Fibroblast of villous mesenchyme (primary cell): ENCODE results near the gene MRTFB. TPM values are rescaled to one million over a fixed set of nuclear protein-coding genes. Genes with fewer than 3 reads are reported as not detected.

Experiments used
- DNase-seq: peaks from one replicate; pipeline ENCODE4 v3.0.0-alpha.2; 2010; ENCODE audit warnings: low read depth
- H3K4me3 ChIP-seq: 2 replicates; pipeline ENCODE4 v1.5.1; 2011; ENCODE audit warnings: low read depth, mild to moderate bottlenecking, low read length
- CTCF ChIP-seq: IDR thresholded peaks from 2 replicates; pipeline ENCODE4 v1.5.1; 2012; ENCODE audit warnings: low read depth, mild to moderate bottlenecking, low read length; ENCODE audit not compliant: insufficient read depth
- total RNA-seq: library from RNA; depleted of rRNA; stranded (reverse); fragments of >200 nt; gene quantifications from 2 replicates; pipeline ENCODE4 v1.2.3, GENCODE V29; 2012

The MRTFB gene
- total RNA-seq, 1 donor, result 8.2 TPM

GRCh38 chr16:14109782-14110727 lies 38.9 kb downstream of the MRTFB start:
- peak; percentile 47 for DNase-seq
- no peak for TF ChIP-seq CTCF
- no peak overlapping the region for H3K4me3 ChIP-seq

- H3K4me3 ChIP-seq, result no peak overlapping the region
- no peak for DNase-seq
- TF ChIP-seq CTCF, result no peak
Observed at GRCh38 chr16:14110728-14111251, 39.7 kb downstream of the MRTFB start.

- DNase-seq, result no peak
- no peak overlapping the region for H3K4me3 ChIP-seq
- no peak for TF ChIP-seq CTCF
Observed at GRCh38 chr16:14111713-14112538, 40.8 kb downstream of the MRTFB start.

GRCh38 chr16:14112539-14112856 lies 41.4 kb downstream of the MRTFB start:
- no peak for TF ChIP-seq CTCF
- no peak overlapping the region for H3K4me3 ChIP-seq

GRCh38 chr16:14113344-14113743 lies 42.2 kb downstream of the MRTFB start:
- no peak overlapping the region for H3K4me3 ChIP-seq
- DNase-seq, result no peak
- no peak for TF ChIP-seq CTCF

More at GRCh38 chr16:14112539-14112856, 41.4 kb downstream of the MRTFB start:
- no peak for DNase-seq

- no peak for TF ChIP-seq CTCF
- no peak overlapping the region for H3K4me3 ChIP-seq
- no peak for DNase-seq
Observed at GRCh38 chr16:14117051-14117450, 45.9 kb downstream of the MRTFB start.
